Midbrain (tissue), 1 donor: ENCODE measurements around the gene PPP3CA.

Experiments
- DNase-seq: peaks from one replicate; lab custom pipeline; 2025; lab: John Stamatoyannopoulos, UW

PPP3CA gene

DNA sequence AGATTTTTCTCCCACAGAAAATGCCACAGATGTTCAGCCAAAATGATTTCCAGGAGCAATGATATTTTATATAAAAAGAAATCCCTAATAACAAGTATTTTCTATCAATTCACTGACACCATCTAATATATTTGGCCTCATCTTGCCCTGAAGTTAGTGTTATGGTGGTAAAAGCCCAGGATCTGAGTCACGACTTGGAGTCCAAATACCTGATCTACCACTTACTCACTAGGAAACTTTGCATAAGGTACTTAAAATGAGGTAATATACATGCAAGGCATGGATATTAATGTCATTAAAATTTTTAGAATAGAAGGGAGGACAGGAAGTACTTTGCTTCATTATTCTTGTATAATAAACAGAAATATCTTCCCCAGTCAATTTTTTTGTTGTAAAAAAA is 16.3 kb downstream of the PPP3CA start:
- no peak for DNase-seq

- no peak for DNase-seq
Measured at GRCh38 chr4:101329592-101329991, 17.7 kb downstream of the PPP3CA start.

GRCh38 chr4:101328063-101328602 is 19.2 kb downstream of the PPP3CA start:
- DNase-seq: no peak

DNA sequence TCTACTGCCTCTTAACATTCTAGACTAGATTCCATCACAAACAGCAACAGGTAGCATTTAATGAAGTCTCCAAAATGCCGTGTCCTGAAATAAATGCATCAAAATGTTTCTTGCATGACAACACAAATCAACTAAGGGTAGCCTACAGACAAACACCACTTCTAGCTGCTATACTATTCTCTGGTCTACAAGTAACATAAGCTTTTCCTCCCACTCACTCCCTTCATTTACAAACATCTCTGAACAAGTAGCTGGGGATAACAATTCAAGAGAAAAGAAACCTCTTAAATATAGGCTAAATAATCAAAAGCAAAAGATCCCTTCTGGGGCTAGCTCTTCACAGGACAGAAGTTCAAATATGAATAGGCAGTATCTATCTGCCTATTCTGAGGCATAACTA is 20.8 kb downstream of the PPP3CA start:
- no peak for DNase-seq

DNA sequence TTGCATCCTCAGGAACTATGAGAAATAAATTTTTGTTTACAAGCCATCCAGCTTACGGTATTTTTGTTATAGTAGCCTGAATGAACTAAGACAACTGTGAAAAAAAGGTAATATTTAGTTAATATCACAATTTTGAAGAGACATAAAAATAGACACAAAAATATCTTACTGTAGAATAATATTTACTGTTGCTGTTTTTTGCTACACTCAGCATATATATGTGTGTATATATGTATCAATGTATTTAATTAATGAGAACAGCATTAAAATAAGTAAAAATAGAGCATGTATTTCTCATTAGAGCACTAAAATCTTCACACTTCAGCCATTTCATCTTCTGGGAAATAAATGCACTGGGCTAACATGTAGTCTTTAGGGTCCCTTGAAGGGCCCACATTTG is 24.6 kb downstream of the PPP3CA start:
- DNase-seq: no peak

DNA sequence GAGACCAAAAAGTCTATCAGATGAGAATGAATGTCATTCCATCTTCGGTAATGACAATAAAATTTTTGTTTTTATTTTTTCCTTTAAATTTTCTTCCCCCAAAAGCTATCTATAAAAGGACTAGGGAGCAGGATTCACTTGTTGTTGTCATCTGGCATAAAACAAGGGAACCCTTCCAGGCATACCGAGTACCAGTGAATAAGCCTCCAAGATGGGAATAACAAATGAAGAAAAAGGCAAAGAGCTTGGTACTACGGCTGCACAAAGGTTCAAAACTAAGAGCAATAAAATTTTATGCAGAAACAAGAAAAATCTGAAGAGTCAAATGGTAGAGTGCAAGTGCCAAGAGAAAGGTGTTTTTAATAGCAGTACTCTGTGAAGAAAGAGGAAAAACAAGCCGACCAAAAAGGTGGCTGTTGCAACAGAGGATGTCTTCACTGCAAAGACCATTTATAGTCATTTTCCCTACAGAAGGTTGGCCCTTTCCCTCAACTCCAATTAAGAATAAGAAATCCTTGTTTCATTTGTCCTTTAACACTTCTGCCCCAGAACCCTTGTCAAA is 25.8 kb downstream of the PPP3CA start:
- peak; percentile 16 for DNase-seq

GRCh38 chr4:101315786-101316185 is 31.5 kb downstream of the PPP3CA start:
- no peak for DNase-seq

GRCh38 chr4:101315041-101315440 is 32.3 kb downstream of the PPP3CA start:
- no peak for DNase-seq

- no peak for DNase-seq
Measured at GRCh38 chr4:101309925-101310324, 37.4 kb downstream of the PPP3CA start.

DNA sequence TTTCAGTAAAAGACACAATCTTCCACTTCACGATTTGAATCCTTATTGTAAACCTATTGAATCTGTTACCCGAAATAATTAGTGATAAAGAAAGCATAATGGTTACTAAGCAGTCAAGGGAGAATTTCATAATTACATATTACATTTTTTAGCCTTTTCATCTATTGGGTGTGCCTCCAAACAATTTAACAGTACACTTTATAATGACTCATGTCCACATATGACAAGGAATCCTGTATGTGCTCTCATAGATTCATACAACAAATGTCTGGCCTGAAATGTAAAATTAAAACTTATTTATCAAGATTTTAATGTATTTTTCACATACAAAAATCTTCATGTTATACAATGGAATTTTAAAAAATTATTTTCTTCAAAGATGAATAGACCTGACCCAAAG is 39.4 kb downstream of the PPP3CA start:
- no peak for DNase-seq

- DNase-seq: no peak
Measured at GRCh38 chr4:101306764-101307615, 40.3 kb downstream of the PPP3CA start.

DNA sequence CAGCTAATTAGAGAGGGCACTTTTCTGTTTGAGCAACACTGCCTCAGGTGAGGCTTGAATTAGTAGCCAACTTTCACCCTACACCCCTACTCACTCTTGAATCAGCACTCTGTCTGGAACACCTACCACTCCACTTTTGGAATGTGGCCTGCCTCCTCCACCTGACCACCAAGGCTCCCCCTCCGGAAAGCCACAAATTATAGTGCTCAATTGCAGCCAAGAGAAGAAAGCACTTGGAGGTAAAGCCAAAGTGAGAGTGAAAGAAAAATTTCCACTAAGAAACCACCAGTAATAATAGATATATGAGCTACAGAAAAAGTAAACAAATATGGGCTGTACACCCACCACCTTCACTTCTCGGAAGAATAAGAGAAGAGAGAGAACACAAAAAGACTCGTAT is 41.1 kb downstream of the PPP3CA start:
- DNase-seq: no peak

GRCh38 chr4:101304916-101305315 is 42.4 kb downstream of the PPP3CA start:
- peak; percentile 63 for DNase-seq

DNA sequence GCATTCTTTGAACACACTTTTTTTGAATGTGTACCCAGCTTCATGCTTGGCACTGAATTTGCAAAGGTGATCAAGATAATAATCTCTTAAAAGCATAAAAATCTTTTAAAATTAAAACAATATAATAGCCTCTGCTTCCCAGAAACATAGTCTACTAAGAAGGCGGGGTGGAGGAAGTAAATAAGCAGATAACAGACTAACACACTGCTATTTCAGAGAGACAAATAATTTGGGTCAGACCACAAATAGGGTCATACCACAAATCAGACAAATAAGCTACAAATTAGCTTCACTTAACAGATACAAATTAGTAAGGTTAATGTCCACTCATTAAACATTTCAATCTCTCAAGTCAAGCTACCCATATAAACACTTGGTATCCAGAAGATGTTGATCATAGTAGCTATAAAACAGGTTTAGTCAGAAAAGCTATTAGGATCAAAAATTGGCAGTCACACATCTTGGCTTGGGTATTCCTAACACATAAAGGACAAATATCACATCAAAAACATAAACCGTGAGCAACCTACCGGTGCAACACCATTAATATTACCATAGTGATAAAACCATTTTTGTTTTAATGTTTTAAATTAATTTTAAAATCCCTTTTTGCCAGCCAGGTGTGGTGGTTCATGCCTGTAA is 47.3 kb downstream of the PPP3CA start:
- DNase-seq: no peak

GRCh38 chr4:101299021-101299420 is 48.3 kb downstream of the PPP3CA start:
- DNase-seq: no peak

GRCh38 chr4:101295691-101296090 is 51.6 kb downstream of the PPP3CA start:
- no peak for DNase-seq

DNA sequence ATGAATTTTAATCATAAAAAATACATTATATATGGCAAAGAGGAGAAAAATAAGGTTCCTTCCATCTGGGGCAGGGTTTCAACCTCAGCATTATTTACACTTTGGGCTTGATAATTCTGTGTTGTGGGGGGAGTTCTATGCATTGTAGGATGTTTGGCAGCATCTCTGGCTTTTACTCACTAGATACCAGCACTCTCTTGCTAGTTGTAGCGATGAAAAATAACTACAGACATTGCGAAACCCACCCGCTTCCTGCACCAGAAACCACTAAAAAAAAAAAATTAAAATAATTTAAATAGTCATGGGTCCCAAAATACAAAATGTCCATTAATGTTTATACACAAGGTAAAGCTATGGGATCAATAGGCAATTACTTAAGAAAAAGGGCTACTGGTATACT is 52.7 kb downstream of the PPP3CA start:
- DNase-seq: no peak

DNA sequence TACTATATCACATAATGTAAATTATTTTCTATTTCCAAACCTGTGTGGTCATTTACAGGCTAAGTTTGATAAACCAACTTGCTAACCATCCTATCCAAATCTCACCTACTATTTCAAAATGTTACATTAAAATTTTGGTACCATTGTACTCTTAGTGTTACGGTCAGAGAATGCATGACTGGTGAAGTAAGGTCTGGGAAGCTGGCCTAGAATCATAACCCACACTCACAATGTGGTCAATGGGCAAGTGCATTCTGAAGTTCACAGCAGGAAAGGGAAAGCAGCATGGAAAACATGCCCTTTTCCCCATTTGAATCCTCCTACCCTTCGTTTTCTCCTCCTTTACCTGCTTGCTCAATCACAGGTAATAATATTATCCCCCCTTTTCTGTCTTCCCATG is 54.4 kb downstream of the PPP3CA start:
- DNase-seq: no peak

- DNase-seq: no peak
Measured at GRCh38 chr4:101292214-101292613, 55.1 kb downstream of the PPP3CA start.

DNA sequence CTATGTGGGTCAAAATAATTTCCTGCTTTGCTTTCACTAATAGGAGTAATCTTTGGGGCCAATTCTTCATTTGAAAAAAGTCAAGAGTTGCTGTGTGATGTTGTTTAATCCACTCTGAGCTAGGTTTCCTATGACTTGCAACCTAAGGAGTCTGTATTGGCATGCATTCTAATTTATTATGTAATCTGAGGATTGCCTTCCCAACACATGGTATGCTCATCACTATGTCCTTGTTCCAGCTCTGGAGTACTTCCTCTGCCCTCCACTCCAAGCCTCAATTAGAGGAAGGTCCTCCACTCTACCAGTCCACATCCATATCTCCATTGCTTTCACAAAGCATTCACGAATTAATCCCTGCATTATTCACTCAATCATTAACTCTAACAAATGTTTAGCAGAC is 56.1 kb downstream of the PPP3CA start:
- no peak for DNase-seq

GRCh38 chr4:101290654-101291053 is 56.7 kb downstream of the PPP3CA start:
- DNase-seq: no peak

- no peak for DNase-seq
Measured at GRCh38 chr4:101289306-101289705, 58.0 kb downstream of the PPP3CA start.
